ENCODE results near the gene MPIG6B.

MPIG6B gene

DNA sequence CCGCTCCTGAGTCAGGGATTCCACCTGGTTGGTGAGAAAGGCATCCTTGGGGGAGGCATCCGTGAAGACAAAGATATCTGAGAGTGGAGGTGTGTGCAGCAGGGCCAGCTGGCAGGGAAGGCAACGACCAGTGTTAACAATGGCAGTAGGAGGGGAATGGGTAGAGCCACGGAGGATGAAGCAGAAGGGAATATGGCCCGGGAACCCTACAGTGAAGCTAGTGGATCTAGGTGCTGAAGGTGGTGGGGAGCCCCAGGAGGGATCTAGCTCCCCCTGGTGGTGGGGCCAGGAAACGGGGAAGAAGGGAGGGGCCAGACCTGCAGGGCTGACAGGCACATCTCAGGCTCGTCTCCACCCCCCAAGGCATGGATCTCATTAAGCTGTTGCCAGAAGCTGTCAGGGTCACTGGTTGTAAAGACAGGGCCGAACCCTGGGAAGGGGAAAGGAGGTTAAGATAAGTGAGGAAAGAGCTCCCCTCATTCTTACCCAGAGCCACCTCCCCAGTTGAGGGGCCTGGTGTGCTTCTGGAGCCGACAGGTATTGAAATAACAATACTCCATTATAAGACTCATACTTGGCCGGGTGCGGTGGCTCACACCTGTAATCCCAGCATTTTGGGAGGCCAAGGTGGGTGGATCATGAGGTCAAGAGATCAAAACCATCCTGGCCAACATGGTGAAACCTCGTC lies 46.7 kb downstream of the MPIG6B start (continued):
- TF ChIP-seq, protein P1, sequence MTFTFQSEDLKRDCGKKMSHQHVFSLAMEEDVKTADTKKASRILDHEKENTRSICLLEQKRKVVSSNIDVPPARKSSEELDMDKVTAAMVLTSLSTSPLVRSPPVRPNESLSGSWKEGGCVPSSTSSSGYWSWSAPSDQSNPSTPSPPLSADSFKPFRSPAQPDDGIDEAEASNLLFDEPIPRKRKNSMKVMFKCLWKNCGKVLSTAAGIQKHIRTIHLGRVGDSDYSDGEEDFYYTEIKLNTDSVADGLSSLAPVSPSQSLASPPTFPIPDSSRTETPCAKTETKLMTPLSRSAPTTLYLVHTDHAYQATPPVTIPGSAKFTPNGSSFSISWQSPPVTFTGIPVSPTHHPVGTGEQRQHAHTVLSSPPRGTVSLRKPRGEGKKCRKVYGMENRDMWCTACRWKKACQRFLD (tag by site-specific recombination; IDR thresholded peaks at IDR 0.05): no peak
- TF ChIP-seq ZNF2 (tag by site-specific recombination; IDR thresholded peaks at IDR 0.05) (peak; percentile 45; the same call in 1 of the 2 replicates), ZNF174 (tag by site-specific recombination; IDR thresholded peaks at IDR 0.05) (no peak), KLF16 (tag by site-specific recombination; IDR thresholded peaks at IDR 0.05) (peak; percentile 60), ZNF48 (tag by site-specific recombination; IDR thresholded peaks at IDR 0.05) (no peak), ZNF777 (tag by site-specific recombination; IDR thresholded peaks at IDR 0.05; ENCODE audit: borderline replicate concordance) (no peak), SP7 (tag by site-specific recombination; IDR thresholded peaks at IDR 0.05) (peak; percentile 51), ZBTB17 (tag by site-specific recombination; IDR thresholded peaks at IDR 0.05) (peak; percentile 56; the same call in 1 of the 2 replicates), KLF1 (tag by site-specific recombination; IDR thresholded peaks at IDR 0.05) (peak; percentile 65), ZEB2 (tag by site-specific recombination; IDR thresholded peaks at IDR 0.05) (0 out of 2 replicates have a peak, but pooled peaks have one; percentile 49), GLIS1 (tag by site-specific recombination; IDR thresholded peaks at IDR 0.05) (peak; percentile 51), SCRT2 (tag by site-specific recombination; IDR thresholded peaks at IDR 0.05) (peak; percentile 23; the same call in 1 of the 2 replicates), ZNF248 (tag by site-specific recombination; IDR thresholded peaks at IDR 0.05) (no peak), ZNF341 (tag by site-specific recombination; IDR thresholded peaks at IDR 0.05; ENCODE audit: low read depth) (peak; percentile 76), ZNF169 (tag by site-specific recombination; IDR thresholded peaks at IDR 0.05) (no peak), EGR2 (tag by site-specific recombination; IDR thresholded peaks at IDR 0.05; ENCODE audit: low read depth) (no peak), ZNF404 (tag by site-specific recombination; IDR thresholded peaks at IDR 0.05) (no peak), ZNF514 (tag by site-specific recombination; IDR thresholded peaks at IDR 0.05) (no peak), ZNF654 (tag by site-specific recombination; IDR thresholded peaks at IDR 0.05; ENCODE audit: low read depth) (peak; percentile 62), ZNF621 (tag by site-specific recombination; IDR thresholded peaks at IDR 0.05) (no peak), KLF9 (tag by site-specific recombination; IDR thresholded peaks at IDR 0.05; ENCODE audit: low read depth) (no peak), ZNF175 (tag by site-specific recombination; IDR thresholded peaks at IDR 0.05) (no peak), ZNF610 (tag by site-specific recombination; IDR thresholded peaks at IDR 0.05; ENCODE audit: borderline replicate concordance) (no peak), ZNF37A (tag by site-specific recombination; IDR thresholded peaks at IDR 0.05) (no peak), ZIC2 (tag by site-specific recombination; IDR thresholded peaks at IDR 0.05) (0 out of 2 replicates have a peak, but pooled peaks have one; percentile 43), ZBTB8A (tag by site-specific recombination; IDR thresholded peaks at IDR 0.05) (0 out of 2 replicates have a peak, but pooled peaks have one; percentile 36)
- TF ChIP-seq, protein P2, sequence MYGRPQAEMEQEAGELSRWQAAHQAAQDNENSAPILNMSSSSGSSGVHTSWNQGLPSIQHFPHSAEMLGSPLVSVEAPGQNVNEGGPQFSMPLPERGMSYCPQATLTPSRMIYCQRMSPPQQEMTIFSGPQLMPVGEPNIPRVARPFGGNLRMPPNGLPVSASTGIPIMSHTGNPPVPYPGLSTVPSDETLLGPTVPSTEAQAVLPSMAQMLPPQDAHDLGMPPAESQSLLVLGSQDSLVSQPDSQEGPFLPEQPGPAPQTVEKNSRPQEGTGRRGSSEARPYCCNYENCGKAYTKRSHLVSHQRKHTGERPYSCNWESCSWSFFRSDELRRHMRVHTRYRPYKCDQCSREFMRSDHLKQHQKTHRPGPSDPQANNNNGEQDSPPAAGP (tag by site-specific recombination; IDR thresholded peaks at IDR 0.05): peak; percentile 45; the same call in 1 of the 2 replicates
- TF ChIP-seq, protein P3, sequence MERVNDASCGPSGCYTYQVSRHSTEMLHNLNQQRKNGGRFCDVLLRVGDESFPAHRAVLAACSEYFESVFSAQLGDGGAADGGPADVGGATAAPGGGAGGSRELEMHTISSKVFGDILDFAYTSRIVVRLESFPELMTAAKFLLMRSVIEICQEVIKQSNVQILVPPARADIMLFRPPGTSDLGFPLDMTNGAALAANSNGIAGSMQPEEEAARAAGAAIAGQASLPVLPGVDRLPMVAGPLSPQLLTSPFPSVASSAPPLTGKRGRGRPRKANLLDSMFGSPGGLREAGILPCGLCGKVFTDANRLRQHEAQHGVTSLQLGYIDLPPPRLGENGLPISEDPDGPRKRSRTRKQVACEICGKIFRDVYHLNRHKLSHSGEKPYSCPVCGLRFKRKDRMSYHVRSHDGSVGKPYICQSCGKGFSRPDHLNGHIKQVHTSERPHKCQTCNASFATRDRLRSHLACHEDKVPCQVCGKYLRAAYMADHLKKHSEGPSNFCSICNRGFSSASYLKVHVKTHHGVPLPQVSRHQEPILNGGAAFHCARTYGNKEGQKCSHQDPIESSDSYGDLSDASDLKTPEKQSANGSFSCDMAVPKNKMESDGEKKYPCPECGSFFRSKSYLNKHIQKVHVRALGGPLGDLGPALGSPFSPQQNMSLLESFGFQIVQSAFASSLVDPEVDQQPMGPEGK (tag by site-specific recombination; IDR thresholded peaks at IDR 0.05): peak; percentile 74
- TF ChIP-seq, protein P4, sequence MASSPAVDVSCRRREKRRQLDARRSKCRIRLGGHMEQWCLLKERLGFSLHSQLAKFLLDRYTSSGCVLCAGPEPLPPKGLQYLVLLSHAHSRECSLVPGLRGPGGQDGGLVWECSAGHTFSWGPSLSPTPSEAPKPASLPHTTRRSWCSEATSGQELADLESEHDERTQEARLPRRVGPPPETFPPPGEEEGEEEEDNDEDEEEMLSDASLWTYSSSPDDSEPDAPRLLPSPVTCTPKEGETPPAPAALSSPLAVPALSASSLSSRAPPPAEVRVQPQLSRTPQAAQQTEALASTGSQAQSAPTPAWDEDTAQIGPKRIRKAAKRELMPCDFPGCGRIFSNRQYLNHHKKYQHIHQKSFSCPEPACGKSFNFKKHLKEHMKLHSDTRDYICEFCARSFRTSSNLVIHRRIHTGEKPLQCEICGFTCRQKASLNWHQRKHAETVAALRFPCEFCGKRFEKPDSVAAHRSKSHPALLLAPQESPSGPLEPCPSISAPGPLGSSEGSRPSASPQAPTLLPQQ (tag by site-specific recombination; IDR thresholded peaks at IDR 0.05): 0 out of 2 replicates have a peak, but pooled peaks have one; percentile 31
- TF ChIP-seq, protein P5, sequence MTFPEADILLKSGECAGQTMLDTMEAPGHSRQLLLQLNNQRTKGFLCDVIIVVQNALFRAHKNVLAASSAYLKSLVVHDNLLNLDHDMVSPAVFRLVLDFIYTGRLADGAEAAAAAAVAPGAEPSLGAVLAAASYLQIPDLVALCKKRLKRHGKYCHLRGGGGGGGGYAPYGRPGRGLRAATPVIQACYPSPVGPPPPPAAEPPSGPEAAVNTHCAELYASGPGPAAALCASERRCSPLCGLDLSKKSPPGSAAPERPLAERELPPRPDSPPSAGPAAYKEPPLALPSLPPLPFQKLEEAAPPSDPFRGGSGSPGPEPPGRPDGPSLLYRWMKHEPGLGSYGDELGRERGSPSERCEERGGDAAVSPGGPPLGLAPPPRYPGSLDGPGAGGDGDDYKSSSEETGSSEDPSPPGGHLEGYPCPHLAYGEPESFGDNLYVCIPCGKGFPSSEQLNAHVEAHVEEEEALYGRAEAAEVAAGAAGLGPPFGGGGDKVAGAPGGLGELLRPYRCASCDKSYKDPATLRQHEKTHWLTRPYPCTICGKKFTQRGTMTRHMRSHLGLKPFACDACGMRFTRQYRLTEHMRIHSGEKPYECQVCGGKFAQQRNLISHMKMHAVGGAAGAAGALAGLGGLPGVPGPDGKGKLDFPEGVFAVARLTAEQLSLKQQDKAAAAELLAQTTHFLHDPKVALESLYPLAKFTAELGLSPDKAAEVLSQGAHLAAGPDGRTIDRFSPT (tag by site-specific recombination; IDR thresholded peaks at IDR 0.05): no peak
